Measurements from ENCODE around the gene TRPV5.

The TRPV5 gene

GRCh38 chr7:142908290-142908689, 25.3 kb downstream of the TRPV5 start:
- DNase-seq = no peak

DNA sequence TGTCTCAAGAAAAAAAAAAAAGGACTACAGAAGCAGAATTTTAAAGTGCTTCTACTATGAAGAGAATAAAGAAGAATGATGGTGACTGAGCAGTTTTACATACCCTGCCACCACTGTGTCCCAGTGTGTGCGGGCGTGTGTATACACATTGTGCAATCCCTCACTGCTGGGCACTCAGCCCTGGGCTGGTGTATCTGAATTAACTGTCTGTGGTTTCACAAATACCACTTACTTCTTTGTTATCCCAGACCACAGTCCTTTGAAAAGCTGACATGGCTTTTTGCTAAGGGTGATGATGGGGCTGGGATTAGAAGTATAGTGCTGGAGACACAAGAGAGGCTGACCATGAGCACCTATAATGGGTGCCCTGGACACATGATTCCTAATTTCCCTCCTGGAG, 26.9 kb downstream of the TRPV5 start:
- DNase-seq = no peak

- DNase-seq = no peak
Observed at GRCh38 chr7:142905759-142906158, 27.8 kb downstream of the TRPV5 start.

DNA sequence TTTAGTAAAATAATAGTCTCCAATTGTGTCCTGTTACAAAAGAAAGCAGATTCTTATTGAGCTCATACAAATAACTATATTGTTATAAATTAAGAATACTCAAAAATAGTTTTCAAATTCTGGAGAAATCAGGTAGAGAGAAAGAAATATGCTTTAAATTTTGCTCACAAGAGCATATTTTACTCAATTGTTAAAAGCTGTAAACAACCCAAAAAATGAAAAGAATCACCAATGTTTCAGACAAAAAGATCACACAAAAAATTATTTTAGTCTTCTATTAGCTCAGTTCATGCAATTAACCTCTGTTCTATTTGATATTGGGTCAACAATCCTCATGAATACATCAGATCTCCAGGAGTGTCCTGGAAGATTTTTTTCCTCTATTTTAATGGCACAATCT, 29.4 kb downstream of the TRPV5 start:
- no peak for DNase-seq

GRCh38 chr7:142901426-142902259, 31.9 kb downstream of the TRPV5 start:
- no peak for DNase-seq

- no peak for DNase-seq
Observed at GRCh38 chr7:142899661-142900060, 33.9 kb downstream of the TRPV5 start.

- no peak for DNase-seq
Observed at GRCh38 chr7:142898377-142899170, 35.0 kb downstream of the TRPV5 start.

- DNase-seq = no peak
Observed at GRCh38 chr7:142897691-142898090, 35.9 kb downstream of the TRPV5 start.

DNA sequence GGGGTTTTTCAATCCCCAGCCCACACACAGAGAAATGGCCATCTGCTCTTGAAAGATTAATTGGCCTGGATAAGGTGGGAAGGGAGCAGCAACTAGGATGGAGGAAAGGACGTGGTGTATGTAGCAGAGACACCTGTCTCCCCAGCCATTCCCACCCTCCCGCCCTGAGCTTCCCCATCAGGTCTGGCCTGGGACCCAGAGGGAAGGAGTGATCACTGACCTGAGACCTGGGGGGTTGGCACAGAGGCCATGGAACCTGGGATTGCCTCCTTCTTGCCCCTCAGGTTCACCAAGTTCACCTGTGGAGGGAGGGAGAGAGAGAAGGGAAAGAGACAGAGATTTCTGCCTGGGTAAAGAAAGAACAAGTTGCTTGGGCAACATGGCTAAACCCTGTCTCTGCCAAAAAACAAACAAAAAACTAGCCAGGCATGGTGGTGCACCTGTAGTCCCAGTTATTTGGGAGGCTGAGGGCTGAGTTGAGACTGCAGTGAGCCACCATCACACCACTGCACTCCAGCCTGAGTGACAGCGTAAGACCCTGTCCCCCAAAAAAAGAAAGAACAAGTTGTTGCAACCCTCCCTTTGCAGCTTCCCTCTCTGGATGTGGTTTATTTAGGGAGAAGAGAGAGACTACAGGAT, 36.7 kb downstream of the TRPV5 start:
- DNase-seq = no peak

- DNase-seq = no peak
Observed at GRCh38 chr7:142896151-142896550, 37.4 kb downstream of the TRPV5 start.

GRCh38 chr7:142894985-142895593, 38.5 kb downstream of the TRPV5 start:
- DNase-seq = no peak

- no peak for DNase-seq
Observed at GRCh38 chr7:142894112-142894984, 39.2 kb downstream of the TRPV5 start.

DNA sequence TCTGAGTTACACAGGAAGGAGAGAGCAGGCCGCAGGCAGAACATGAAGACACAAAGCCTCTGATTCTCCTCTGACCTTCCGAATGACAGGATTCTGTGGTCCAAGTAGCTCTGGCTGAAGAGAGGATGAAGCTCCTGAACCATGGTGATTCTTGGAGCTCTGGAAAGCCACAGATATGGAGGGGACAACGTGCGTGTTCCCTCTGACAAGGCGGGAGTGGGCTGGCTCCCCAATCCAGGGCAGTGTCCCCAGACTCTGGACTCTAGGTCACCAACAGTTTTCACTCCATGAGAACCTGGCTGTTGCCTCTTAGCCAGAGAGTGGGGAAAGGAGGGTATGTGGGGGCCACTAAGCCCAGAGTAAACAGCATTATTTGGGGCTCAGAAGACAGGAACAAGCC, 40.6 kb downstream of the TRPV5 start:
- no peak for DNase-seq

DNA sequence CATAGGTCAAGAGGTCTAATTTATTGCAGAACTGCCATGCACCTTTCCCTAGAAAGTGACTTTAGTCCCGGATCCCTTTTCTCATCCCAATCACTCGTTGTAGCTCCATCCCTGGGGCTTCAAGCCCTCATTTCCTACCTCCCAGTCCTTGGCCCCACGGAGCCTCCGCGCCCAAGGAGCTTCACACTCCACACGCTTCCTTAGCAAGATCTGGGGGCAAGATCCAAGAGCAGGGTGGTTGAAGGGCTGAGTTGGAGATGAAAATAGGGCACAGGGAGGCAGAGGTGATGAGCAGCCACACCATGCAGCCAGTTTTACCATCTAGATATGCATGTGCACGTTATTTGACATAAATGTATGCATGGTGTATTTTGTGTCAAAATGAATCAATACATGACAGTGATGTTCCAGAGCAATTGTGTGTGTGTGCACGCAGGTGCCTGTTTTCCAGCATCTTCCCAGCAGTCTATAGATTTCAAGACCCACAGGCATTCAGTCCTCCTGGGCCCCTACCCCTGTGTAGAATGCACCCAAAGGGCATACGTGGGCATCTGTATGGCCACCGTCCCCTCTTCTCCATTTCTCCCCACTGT, 42.0 kb downstream of the TRPV5 start:
- no peak for DNase-seq

- DNase-seq = no peak
Observed at GRCh38 chr7:142890874-142891485, 42.6 kb downstream of the TRPV5 start.

DNA sequence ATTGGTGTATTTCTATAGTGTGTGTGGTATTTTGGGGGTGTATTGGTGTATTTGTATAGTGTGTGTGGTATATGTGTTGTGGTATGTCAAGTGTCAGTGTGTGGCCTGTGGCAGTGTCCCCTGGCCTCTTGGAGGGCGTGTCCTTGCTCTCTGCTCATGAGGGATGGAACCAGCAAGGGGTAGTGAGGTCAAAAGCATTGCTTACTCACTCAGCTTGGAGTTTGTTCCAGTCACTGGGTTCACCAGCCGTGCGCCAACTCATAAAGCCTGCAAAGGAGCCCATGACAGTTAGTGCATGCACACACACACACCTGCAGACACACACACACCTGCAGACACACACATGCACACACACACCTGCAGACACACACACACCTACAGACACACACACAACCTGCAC, 43.7 kb downstream of the TRPV5 start:
- DNase-seq = no peak

GRCh38 chr7:142887282-142888015, 46.1 kb downstream of the TRPV5 start:
- DNase-seq = no peak

DNA sequence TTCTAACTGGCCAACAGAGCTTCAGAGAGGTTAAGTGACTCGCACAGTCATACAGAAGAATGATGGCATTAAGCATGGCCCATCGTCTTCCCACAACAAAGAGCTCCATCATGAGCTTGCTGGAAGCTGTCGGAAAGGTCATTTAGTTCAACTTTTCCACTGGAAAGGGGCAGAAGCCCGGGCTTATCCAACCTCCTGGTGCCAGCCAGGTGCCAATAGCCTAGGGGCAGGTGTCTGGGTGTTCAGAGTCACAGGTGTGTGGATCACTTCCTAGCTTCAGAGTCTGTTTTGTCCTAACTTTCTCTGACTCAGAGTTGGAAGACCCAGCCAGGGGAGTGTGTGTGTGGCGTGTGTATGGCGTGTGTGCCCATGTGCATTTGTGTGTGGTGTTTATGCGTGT, 46.7 kb downstream of the TRPV5 start:
- DNase-seq = no peak

GRCh38 chr7:142885311-142886230, 48.0 kb downstream of the TRPV5 start, which contains the start of gene TRPV6:
TRPV6 (minus strand) TSS chr7:142885745.
- DNase-seq = no peak

GRCh38 chr7:142884286-142884640, 49.3 kb downstream of the TRPV5 start:
- no peak for DNase-seq
